PFSK-1 (cell line): ENCODE data around the gene SRGAP3.

Experiments used
- FOXP2 ChIP-seq: optimal IDR thresholded peaks from 2 replicates; pipeline ENCODE3; 2011; ENCODE audit warnings: borderline replicate concordance, control low read depth, inconsistent platforms; ENCODE audit not compliant: insufficient read depth; ENCODE audit errors: extremely low read length, extremely low read depth
- POLR2AphosphoS5 ChIP-seq: IDR thresholded peaks from 2 replicates; pipeline ENCODE4 v1.6.1; 2012; ENCODE audit warnings: low read depth, mild to moderate bottlenecking, control low read depth, low read length, moderate library complexity
- SIN3A ChIP-seq: IDR thresholded peaks from 2 replicates; pipeline ENCODE4 v1.6.1; 2012; ENCODE audit warnings: mild to moderate bottlenecking, low read length, moderate library complexity, borderline replicate concordance; ENCODE audit not compliant: insufficient read depth
- TAF1 ChIP-seq: IDR thresholded peaks from 2 replicates; pipeline ENCODE4 v1.6.1; 2012; ENCODE audit warnings: low read length, control low read depth, borderline replicate concordance; ENCODE audit not compliant: insufficient read depth
- TF ChIP-seq, protein P1 (sequence below), 2 experiments: IDR thresholded peaks; 2 replicates each; pipeline versions ENCODE4 v1.6.1 to v1.8.0; 2011 to 2012; ENCODE audit warnings: low read depth in 2 of 2, low read length in 2 of 2, control low read depth in 1 of 2, inconsistent platforms in 1 of 2, mild to moderate bottlenecking in 1 of 2, moderate library complexity in 1 of 2; ENCODE audit not compliant: insufficient read depth in 1 of 2

The SRGAP3 gene

DNA sequence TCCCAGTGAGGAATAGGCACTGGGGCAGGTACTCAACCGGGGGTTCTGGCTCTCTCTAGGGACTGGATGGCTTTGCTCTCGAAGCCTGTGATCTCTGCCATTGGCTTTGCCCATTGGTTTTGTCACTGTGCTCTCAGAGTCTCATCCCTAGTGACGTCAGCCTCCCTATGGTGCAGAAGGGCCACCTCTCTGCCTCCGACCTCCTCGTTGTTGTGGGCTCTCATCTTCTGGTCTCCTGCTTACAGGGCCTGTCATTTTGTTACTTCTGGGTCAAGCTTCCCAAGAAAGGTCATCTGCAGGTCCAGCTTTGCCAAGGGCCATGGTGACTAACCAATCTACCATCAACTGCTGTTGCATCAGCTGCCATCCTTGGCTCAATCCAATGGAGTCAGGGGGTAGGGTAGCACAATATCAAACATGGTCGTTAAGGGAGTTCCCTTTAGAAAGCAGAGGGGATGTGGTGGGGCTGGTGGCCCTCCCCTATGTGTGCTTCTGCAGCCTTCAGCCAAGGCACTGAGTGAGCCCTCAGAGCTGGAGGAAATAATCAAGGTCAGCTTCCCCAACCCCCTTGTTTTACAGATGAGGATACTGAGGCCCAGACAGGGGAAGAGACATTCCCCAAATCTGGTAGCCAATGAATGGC is 272.8 kb downstream of the SRGAP3 start:
- TF ChIP-seq TAF1 (no peak), SIN3A (no peak), FOXP2 (no peak), POLR2AphosphoS5 (no peak)
- TF ChIP-seq, protein P1, sequence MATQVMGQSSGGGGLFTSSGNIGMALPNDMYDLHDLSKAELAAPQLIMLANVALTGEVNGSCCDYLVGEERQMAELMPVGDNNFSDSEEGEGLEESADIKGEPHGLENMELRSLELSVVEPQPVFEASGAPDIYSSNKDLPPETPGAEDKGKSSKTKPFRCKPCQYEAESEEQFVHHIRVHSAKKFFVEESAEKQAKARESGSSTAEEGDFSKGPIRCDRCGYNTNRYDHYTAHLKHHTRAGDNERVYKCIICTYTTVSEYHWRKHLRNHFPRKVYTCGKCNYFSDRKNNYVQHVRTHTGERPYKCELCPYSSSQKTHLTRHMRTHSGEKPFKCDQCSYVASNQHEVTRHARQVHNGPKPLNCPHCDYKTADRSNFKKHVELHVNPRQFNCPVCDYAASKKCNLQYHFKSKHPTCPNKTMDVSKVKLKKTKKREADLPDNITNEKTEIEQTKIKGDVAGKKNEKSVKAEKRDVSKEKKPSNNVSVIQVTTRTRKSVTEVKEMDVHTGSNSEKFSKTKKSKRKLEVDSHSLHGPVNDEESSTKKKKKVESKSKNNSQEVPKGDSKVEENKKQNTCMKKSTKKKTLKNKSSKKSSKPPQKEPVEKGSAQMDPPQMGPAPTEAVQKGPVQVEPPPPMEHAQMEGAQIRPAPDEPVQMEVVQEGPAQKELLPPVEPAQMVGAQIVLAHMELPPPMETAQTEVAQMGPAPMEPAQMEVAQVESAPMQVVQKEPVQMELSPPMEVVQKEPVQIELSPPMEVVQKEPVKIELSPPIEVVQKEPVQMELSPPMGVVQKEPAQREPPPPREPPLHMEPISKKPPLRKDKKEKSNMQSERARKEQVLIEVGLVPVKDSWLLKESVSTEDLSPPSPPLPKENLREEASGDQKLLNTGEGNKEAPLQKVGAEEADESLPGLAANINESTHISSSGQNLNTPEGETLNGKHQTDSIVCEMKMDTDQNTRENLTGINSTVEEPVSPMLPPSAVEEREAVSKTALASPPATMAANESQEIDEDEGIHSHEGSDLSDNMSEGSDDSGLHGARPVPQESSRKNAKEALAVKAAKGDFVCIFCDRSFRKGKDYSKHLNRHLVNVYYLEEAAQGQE (IDR thresholded peaks at IDR 0.05; ENCODE audit: insufficient read depth in 1 of 2, low read depth in 2 of 2, low read length in 2 of 2), result no peak

DNA sequence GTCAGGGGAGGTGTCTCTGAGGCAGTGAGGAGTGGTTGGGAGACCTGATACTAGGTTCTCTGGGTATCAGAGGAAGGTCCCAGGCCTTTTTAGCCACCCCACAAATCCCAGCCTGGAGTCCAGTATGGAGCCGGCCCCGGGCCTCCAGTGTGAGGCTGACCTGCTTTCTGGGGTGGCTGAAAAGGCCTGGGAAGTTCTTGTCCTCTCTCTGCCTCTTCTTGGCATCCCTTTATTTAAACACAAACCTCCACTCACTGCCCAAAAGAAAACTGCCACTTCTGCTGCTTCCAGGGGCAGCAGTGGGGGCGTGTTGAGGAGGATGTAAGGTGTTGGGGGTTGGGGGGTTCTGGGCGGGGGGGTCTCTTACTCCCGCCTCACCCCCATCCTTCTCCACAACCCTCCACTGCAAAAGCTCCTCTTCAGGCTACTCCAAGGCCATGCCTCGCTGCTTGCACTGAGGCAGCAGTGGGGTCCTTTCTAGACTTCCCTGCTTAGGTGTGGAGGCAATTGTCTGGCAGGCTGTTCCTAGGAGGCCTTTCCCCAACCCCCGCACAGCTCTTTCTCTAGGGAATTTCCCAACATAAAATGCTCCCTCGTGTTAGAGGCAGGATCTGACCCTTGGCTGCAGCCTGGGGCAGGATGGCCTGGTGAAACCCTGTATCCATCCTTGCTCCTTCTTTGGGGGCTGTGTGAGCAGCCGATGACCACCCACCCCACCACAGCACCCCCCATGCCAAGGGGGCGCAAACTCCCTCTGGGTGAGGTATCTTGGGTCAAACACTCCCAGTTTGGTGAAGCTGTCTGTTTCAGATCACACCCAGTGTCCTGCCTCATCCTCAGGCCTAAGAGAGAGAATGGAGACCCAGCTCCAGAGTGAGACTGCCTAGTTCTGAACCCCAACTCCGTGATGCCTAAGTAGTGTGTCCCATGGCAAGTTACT is 274.1 kb downstream of the SRGAP3 start:
- TF ChIP-seq TAF1 (no peak), FOXP2 (no peak), POLR2AphosphoS5 (no peak)

DNA sequence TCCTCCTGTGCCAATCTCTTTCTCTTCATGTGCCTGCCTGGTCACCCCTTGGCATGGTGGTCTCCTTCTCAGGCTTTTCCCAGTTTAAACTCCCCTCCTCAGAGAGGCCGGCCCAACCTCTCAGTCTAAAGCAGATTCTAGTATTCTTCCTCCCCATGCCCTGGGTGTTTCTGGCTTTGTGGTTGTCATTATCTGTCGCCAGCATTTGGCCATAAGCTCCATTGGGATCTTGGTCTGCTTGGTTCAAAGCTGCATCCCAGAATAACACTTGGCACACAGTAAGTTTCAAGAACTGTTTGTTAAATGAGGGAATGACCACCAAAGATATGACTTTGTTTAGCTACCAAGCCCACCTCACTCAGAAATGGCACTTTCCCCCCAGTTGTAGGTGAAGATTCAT is 275.0 kb downstream of the SRGAP3 start:
- TF ChIP-seq, protein P1 (IDR thresholded peaks at IDR 0.05; ENCODE audit: insufficient read depth in 1 of 2, low read depth in 2 of 2, low read length in 2 of 2), result no peak
- TF ChIP-seq FOXP2, result no peak
- no peak for TF ChIP-seq TAF1
- no peak for TF ChIP-seq SIN3A
- no peak for TF ChIP-seq POLR2AphosphoS5

DNA sequence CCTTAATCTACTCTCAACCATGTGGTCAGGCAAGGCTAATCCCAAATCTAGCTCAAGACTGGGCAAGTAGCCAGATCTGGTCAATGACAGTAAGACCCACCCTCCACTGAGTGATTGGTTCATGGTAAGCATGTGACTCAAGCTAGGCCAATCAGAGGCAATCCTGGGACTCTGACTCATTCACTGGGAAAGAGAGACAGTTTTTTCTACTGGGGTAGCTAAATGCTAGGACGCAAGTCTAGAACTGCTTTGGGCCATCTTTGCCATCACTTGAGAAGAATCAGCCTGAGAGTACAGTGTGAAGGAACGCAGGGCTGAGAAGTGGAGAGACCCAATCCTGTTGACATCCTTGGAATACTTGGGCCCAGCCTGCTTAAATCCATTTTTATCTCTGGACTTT is 276.8 kb downstream of the SRGAP3 start:
- TF ChIP-seq, protein P1 (IDR thresholded peaks at IDR 0.05; ENCODE audit: insufficient read depth in 1 of 2, low read depth in 2 of 2, low read length in 2 of 2), result no peak

DNA sequence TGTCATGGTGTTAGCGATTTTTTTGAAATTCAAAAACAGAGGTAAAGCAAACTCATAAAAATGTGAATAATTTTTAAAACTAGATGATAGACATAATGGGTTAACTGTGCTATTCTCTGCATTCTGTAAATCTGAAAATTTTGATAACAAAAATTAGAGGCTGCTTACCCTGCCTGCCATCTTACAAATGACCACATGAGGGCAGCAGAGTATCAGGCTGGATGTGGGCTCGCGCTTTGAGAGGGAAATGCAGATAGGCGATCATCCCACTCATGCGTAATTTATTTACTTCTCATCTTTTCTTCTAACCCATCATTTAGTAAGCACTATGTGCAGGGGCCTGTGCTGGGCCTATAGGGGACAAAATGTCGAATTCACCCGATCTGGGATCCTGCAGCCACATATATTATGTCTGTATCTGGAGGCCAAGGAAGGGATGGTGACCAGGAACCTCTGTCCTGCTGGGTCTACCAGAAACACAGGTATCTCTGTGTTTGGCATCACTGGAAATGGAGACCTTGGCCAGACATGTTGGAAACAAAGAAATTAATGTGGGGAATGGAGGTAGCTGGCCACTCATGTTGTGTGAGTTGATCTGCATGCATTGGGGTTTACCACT is 278.4 kb downstream of the SRGAP3 start:
- TF ChIP-seq SIN3A, result no peak

DNA sequence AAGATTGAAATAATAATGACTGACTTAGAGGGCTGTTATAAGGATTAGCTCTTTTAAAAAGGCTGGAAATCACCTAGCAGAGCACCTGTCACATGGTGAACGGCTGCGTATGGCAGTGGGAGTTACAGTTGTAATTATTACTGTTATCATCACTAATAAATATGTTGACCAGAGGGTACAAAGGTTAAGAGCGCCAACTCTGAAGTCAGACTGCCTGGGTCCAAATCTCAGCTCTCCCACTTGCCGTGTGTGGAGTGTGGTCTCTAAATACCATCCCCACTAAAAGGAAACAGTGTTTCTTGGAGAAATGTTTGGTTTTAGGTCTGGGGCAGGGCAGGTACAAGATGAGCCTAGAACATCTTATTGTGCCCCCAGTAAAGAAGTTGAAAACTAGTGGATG is 280.2 kb downstream of the SRGAP3 start:
- no peak for TF ChIP-seq POLR2AphosphoS5
- TF ChIP-seq SIN3A, result no peak
